ENCODE results near the gene PNISR.
A peak's percentile ranks its signal among the peaks of the same experiment; 100 is the strongest.
"Not testable (repeated sequence)": the region's sequence is repeated elsewhere in the genome, so short reads cannot be mapped to it uniquely, and the experiment has no call there.

PNISR gene, protein sequence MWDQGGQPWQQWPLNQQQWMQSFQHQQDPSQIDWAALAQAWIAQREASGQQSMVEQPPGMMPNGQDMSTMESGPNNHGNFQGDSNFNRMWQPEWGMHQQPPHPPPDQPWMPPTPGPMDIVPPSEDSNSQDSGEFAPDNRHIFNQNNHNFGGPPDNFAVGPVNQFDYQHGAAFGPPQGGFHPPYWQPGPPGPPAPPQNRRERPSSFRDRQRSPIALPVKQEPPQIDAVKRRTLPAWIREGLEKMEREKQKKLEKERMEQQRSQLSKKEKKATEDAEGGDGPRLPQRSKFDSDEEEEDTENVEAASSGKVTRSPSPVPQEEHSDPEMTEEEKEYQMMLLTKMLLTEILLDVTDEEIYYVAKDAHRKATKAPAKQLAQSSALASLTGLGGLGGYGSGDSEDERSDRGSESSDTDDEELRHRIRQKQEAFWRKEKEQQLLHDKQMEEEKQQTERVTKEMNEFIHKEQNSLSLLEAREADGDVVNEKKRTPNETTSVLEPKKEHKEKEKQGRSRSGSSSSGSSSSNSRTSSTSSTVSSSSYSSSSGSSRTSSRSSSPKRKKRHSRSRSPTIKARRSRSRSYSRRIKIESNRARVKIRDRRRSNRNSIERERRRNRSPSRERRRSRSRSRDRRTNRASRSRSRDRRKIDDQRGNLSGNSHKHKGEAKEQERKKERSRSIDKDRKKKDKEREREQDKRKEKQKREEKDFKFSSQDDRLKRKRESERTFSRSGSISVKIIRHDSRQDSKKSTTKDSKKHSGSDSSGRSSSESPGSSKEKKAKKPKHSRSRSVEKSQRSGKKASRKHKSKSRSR

DNA sequence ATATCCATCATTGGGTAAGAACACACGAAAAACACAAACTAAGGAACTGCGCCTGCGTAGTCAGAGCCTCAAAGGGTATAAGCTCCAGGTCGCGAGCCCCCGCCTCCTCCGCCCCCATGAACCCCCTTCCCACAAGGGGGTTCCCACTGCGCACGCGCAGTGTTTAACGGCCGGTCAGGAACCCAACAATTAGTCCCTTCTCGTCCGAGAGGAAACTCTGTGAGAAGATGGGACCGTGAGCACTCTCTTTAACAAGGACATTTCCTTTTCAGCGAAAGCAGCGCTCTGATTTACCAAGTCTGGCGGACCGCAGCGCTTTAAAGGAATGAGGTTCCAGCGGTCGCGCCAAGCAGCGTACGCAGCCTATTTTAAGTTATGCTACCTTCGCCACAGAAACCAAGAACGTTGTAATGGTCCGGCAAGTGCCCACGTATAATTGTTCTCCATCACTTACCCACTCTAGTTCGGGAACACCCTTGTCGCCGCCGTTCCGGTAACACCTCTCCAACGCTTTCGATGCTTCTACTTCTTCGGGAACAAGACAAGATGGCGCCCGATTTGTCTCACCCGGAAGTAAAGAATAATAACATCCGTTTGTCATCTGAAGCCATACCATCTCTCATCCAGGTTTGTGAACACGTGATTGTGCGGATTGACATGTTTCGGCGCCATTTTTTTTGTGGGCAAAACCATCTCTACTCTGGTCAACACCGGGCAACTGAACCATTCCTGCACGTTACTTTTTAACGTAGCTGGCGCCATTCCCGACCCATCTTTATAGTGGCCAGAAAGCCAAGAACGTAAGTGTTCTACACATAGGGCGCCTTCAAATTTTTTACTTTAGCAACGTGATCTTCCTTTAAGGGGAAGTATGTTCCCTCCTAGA is at the start of gene PNISR:
Gene PNISR, minus strand, starts transcription at position 548 of the 886 bp plus-strand sequence. CDS start 10,649 bp downstream, outside the sequence.
- intact Hi-C loops (cut with DNase I), result loop anchor here (2.0 to 10.0 kb wide), 3 partner anchors 30 to 90 kb away; partner anchors contain the start of genes COQ3 and USP45
- peak; percentile 75 to 97 (median 92) for DNase-seq

DNA sequence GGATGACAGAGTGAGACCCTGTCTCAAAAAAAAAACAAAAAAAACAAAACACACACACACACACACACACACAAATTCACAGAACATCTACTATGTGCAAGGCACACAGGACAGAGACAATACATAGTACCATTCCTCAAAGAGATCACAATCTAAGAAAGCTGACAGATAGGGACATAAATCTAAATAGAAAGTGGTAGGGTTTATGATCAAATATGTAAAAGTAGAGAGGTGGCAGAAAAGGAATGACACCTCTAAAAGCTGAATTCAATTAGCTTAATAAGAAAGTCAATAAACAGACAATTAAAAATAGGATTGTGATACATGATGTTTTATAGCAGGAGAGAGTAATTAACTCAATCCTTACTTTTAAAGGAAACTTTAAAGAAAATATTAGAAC is 48.6 kb upstream of the PNISR start:
- intact Hi-C loops (cut with DNase I), result loop anchor here (10.0 kb wide), 1 partner anchor 271 kb away; no protein-coding TSS in a partner anchor
- no peak for DNase-seq

DNA sequence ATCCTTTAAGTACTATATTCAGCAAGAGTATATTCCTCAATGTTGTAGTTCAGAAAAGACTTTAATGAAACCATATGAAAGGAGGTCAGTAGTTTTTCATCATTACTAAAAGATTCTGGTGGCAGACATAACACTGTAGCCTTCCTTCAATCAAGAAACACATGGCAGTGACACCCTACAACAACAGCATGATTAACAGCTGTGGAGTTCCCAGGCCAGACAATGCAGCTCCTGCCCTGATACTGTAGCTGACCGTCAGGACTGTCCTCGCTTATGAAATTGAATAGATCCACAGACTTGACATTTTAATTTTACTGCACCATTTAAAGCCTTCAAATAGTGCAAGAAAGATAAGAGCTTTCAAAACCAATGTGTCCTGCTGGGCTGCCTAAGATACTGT is 46.5 kb upstream of the PNISR start:
- intact Hi-C loops (cut with DNase I), result loop anchor here (10.0 kb wide), 1 partner anchor 273 kb away; no protein-coding TSS in a partner anchor
- no peak for DNase-seq

DNA sequence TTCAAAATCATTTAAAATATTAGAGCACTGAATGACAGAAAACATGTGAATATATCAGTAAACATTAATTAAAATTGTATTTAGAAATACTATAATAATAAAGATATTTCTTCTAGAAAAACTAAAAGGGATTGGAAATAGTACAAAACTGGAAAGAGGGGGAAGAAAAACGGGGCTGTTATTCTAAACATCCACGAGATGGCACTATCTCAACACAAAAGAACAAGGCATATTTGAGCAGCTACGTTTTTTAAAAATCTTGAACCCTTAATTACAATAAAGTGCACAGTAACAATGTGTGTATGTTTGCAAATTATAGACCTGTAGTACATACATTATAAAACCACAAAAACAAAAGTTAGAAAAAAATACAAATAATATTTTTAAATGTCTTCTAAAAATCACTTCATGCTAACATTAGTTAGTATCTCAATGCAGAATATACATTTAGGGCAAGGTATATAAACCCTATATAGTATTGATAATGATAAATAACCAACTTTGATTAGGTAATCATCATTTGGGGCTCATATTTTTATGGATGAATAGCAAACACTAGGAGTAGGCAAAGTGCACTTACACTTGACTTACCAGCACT is 42.5 kb upstream of the PNISR start:
- DNase-seq, result peak in 1 of 42 donors; percentile 32
- intact Hi-C loops (cut with DNase I), result no loop called here

DNA sequence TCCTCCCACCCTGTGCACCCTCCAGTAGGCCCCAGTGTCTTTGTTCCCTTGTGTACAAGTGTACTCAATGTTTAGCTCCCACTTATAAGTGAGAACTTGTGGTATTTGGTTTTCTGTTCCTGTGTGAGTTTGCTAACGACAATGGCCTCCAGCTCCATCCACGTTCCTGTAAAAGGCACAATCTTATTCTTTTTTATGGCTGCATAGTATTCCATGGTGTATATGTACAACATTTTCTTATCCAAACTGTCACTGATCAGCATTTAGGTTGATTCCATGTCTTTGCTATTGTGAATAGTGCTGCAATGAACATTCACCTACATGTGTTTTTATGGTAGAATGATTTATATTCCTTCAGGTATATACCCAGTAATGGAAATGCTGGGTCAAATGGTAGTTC is 34.0 kb upstream of the PNISR start:
- intact Hi-C loops (cut with DNase I); DNase-seq: not testable (repeated sequence)

DNA sequence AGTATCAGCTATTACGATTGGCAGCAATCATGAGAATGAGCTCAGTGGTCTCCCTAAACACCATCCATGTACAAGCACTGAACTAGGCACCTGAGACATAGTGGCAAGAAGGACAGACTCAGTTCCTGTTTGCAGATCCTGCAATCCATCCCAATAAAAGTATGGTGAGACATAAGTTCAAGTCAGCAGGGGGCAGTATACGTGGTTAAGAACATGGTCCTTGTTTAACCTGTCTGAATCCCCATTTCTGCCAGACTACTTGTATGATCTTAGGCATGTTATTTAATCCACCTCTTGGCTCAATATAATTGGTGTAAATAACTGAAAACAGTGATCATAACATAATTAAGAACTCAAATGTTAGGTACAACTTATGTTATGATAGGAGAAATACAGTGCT is 33.2 kb upstream of the PNISR start:
- intact Hi-C loops (cut with DNase I), result no loop called here
- DNase-seq, result no peak

DNA sequence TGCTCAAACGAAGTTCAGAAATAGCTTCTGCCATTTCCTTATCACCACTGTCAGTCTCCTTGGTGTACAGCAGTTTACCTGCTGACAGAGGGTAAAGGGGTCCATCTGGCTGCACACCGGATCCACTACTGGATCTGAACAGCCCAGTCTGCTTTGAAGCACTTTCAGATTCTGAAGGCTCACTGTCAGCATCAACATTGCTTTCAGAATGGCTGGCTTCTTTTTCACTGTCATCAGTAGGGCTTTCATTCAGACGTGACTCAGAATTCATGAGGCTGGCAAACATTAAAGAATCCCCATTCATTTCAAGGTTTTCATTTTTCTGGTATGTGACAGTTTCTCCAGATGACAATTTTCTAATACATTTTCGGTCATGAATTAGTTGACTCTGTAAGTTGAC is 21.0 kb upstream of the PNISR start:
- peak in 5 of 42 donors; percentile 3 to 48 (median 15) for DNase-seq

DNA sequence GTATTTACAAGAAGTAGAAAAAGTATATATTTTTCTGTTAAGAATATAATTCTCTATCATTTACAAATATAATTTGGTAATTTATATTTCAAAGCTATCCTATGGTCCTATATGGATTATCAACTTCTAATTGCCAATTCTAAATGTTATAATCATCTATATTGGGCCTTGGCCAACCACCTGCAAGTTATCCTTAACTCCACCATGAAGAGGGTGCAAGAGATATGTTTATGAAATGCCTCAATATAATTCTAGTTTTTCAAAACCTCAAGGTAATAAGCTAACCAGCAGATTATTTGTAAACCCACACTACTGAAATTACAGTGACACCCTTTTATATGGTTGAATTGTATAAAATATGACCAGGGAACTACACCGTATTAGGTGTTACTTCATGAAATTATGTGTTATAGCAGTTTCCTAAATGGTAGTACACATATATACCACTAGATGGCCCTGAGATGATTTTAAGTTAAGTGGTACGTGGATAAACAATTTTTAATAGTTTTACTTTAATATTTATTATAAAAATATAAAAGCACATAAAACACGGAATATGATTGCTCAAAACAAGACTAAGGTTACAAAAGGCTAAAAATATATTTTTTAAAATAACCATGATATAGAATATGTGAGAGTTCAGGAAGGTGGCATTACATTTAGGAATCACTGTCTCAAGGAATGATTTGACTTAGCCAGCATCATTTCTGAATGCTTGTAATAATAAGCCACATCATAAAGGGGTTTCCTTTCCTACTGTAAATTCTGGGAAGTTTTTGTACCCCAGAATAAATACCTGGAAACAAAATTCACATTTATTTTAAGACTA is 9.8 kb upstream of the PNISR start:
- no peak for DNase-seq
- intact Hi-C loops (cut with DNase I), result no loop called here

More for the DNA sequence above, 21.0 kb upstream of the PNISR start:
- intact Hi-C loops (cut with DNase I), result no loop called here

DNA sequence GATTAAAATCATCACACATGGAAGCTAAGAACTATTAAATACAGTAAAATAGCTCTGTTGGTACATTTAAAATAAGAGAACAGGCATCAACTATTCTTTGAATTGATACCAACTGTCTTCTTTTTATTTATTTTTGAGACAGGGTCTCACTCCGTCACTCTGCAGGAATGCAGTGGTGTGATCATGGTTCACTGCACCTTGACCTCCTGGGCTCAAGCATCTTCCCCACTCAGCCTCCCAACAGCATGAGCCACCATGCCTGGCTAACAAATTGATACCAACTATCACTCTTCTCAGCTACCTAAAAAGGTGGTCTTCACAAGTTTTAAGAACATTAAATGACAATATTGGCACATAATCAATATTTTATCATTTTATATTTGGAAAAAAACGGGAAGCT is 7.8 kb upstream of the PNISR start:
- intact Hi-C loops (cut with DNase I), result no loop called here
- no peak for DNase-seq

DNA sequence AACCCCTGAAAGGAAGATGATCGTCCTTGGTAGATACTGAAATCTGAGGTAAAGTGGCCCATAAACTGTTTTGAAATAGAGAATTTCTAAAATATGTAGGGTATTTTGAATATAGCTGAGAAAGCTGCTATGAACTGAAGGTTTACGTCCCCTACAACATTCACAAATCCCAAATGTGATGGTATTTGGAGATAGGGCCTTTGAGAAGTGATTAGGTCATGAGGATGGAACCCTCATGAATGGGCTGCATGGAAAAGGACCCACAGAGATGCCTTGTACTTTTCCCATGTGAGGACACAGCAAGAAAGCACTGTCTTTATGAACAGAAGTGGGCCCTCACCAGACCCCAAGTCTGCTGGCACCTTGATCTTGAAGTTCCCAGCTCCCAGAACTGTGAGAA is 6.8 kb upstream of the PNISR start:
- DNase-seq, result no peak
- intact Hi-C loops (cut with DNase I), result no loop called here

DNA sequence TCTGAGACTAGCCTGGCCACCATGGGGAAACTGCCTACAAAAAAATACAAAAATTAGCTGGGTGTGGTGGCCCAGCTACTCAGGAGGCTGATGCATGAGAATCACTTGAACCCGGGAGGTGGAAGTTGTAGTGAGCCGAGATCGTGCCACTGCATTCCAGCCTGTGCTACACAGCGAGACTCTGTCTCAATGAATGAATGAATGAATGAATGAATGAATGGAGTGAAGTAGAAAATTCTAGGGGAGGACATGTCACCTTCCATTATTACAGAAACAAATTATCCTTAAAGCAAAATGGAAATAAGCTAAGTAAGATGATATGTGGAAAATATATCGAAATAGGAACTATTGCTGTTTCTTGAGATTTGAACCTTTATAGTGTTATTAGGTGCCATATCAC is 2.9 kb upstream of the PNISR start:
- no peak for DNase-seq
- intact Hi-C loops (cut with DNase I), result loop anchor here (10.0 kb wide), 2 partner anchors 87 to 93 kb away; partner anchors contain the start of gene USP45

DNA sequence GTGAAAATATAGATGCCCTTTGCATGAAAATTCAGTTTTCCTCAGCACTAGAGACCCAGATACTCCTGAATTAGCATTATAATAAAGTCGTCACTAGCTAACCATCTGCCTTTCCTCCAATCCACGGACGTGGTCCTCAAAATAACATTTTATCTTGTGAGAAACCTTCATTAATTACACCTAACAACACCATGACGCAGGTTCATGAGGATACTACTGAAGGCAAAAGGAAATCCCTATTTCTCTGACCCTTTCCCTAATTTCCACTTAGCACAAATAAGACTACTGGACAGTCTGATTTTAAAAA is 1.3 kb upstream of the PNISR start:
- DNase-seq, result no peak
- intact Hi-C loops (cut with DNase I), result loop anchor here (10.0 kb wide), 2 partner anchors 88 to 92 kb away; partner anchors contain the start of gene USP45

DNA sequence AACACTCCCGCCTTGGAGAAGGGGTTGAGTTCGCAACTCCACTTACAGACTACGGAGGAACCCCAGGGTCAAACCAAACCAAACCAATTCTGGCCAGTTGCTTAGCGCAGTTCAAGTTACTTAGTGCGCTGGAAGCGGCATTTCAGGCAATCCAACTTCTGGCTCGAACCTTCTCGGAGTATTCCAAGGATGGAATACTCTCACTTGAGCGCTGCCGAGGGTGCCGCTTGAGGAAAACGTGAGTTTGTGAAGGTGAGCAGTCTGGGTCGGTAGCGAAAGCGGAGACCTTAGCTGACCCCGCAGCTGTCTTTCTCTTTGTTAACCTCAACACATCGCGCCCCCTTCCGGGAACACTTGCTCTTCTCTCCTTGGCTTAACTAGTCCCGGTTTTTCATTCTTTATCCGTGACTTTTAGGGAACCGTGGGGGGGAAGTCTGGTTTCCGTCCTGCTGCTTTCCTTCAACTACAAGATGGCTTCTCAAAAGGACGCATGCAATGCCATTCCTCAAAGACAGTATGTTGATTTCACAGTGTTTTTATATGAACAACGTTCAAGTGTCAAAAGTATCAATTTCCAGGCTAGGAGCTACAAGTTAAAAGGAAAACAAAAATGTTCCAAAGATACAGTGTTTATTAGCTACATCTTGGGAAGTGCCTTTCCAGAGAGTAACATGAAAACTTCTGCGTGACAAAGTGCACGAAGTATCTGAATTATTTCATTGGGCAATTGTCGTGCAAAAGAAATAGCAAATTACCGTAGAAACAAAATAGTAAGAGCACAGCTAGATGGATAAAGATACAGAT is 741 bp upstream of the PNISR start:
- intact Hi-C loops (cut with DNase I), result loop anchor here (2.0 to 10.0 kb wide), 3 partner anchors 31 to 91 kb away; partner anchors contain the start of genes COQ3 and USP45
- peak; percentile 74 to 94 (median 86) for DNase-seq

DNA sequence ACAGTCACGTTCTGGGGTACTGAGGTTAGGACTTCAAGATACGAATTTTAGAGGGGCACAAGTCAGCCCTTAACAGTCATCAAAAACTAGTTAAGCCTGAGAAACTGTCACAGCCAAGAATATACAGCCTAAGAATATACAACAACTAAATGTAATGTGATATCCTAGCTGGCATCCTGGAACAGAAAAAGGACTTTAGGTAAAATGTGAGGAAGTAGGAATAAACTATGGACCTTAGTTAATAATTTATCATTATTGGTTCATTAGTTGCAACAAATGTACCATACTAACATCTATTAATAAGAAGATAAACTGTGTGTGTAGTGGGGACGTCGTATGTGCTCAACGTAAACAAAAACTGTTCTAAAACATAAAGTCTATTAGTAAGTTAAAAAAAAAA is 1.1 kb downstream of the PNISR start:
- intact Hi-C loops (cut with DNase I), result loop anchor here (2.0 to 10.0 kb wide), 3 partner anchors 29 to 91 kb away; partner anchors contain the start of genes COQ3 and USP45
- no peak for DNase-seq

DNA sequence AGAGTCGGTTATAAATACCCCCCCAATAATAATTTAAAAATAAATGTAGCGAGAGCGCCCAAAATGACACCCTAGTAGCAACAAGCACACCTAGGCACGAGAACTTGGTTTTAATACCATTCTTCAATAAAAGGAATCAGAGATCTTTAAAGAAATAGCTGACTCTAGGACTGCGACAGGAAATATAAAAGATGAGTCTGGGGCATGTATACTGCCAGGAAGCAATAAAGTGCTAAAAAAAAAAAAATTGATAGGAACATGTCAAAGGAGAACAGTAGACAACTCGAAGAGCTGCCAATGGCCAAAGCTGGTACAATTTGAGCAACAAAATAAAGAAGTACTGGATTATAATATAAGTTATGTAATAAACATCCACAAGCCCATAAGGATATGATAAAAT is 2.2 kb downstream of the PNISR start:
- intact Hi-C loops (cut with DNase I), result loop anchor here (10.0 kb wide), 2 partner anchors 88 to 92 kb away; partner anchors contain the start of gene USP45
- no peak for DNase-seq

DNA sequence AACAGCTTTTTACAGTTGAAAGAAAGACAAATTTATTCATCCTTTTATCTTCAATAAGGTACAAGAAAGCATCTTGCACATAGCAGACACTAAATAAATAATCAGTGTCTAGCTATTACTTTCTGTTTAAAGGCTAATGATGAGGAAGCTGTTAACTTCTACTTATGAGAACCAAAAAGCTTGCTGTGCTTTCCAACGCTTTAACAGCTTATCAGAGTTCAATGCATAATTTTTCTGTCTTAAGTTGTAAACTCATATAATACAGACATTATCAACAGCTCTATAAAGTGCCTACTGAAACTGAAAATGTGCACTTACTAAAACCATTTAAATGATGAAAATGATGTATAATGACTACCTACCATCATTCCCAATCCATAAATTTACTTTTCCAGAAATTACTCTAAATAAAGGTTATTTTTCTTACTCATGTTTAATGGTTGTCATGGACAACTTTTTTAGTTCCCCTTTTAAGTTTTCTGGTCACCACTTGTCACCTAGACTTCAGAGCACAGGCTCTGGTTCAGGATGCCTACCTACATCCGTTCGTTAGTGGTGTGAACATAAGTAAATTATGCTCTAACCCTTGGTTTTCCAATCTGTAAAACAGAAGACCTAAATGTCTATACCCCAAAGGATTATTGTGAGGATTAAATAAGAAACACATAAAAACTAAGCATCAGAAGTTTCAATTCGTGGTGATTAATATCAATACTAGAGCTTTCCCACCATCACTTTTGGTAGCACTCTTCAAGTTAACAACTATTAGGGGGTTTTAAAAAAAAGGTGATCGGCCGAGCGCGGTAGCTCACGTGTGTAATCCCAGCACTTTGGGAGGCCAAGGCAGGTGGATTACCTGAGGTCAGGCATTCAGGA is 8.0 kb downstream of the PNISR start:
- intact Hi-C loops (cut with DNase I), result no loop called here
- DNase-seq, result no peak

Measured in head of caudate nucleus (tissue), 42 donors.